Right renal cortex interstitium (tissue), 3 donors: ENCODE results near the gene GBA2. TPM values are rescaled to one million over a fixed set of nuclear protein-coding genes. Genes with fewer than 3 reads are reported as not detected.

Source experiments
- DNase-seq, 3 donors: peaks; one replicate each; pipeline ENCODE4 v3.0.0-alpha.2; 2013; ENCODE audit warnings: low read depth in 3 of 3, low spot score in 2 of 3
- polyA plus RNA-seq, 3 donors: library from polyadenylated mRNA; unstranded; fragments of 120-200 nt; gene quantifications; one replicate each; pipeline ENCODE4 v1.2.1, GENCODE V29; 2013; ENCODE audit not compliant: insufficient read length in 3 of 3

Gene GBA2
- polyA plus RNA-seq, 3 donors = 94.3 to 99.8 (median 96.1) TPM

DNA sequence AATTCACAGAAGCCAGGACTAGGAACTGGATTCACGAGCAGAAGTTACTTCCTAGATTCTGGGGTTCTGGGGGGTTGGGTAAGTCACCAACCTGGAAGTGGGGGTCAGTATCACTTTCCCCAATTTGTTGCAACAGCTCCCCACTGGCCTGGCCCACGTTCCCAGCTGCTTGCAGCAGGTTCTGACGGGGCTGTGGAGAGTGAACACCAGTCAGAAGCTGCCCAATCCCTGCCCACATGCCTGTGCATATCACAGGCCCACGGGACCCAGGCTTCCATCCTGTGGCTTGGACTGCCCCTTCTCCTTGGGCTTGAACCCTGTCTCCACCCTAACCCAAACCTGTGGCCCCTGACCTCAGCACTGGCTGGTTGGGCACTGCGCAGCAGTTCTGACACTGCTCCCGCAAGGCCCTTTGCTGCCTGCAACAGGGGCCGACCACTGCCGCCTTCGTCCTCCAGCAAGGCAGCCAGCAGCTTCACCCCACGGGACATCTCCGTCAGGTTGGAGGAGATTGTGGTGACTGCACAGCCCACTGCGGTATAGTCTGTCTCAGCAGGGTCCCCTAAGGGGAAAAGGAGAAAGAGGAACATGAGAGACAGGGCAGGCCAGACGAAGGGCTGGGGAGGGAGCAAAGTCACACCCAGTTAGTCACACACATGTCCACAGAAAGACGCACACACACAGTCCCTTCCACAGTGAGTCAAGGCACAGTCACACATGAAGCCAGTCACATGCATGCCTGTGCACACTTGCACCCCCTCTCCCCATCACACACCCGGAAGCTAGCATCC lies 30.1 kb downstream of the GBA2 start:
- no peak for DNase-seq

DNA sequence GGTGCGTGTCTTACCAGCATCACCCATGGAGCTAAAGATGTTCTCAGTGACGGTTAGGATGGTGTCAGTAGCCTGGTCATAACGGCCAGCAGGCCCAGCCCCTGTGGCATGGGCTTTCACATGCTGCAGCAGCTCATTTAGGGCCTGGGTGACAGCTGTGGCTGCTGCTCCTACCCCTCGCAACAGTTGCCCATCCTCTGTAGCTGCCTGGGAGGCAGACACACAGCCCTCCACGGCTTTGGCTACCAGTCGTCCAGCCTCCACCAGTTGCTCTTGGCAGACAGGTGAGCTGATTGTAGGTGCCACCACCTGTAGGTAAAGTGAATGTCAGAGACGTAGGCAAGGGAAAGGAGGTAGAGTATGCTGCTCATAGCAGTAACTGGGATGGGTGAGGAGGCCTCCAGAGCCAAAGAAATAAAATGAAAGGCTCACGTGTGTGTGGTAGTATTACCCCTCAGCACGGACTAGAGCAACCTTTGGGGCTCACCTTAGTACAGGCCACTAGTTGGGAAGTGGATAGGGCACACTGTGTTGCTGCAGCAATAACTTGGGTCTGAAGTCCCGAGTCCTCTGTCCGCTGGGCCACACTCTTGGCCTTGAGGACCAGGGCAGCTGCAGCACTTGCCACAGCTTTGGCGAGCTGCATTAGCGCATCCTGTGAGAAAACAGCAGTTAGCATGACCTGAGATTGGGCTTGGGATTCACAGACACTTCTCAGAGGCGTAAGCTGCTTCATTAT lies 31.7 kb downstream of the GBA2 start:
- no peak for DNase-seq

DNA sequence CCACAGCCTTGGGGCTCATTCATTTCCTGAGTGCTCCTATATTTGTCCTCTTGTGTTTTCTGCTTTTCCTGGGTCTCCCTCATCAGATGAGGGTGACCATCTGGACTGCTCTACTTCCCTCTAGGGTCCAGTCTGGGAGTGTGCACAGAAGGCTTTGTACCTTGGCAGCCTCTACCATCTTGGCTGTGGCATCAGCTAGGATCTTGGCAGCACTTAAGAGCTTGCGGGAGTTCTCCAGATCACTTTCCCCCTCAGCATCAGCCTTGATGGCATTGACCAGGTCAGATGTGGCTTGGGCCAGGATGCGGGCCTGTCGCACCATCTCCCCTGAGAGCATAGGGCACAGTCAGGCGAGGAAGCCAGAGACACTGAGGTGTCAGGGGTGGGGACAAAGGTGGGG lies 32.8 kb downstream of the GBA2 start:
- no peak for DNase-seq

DNA sequence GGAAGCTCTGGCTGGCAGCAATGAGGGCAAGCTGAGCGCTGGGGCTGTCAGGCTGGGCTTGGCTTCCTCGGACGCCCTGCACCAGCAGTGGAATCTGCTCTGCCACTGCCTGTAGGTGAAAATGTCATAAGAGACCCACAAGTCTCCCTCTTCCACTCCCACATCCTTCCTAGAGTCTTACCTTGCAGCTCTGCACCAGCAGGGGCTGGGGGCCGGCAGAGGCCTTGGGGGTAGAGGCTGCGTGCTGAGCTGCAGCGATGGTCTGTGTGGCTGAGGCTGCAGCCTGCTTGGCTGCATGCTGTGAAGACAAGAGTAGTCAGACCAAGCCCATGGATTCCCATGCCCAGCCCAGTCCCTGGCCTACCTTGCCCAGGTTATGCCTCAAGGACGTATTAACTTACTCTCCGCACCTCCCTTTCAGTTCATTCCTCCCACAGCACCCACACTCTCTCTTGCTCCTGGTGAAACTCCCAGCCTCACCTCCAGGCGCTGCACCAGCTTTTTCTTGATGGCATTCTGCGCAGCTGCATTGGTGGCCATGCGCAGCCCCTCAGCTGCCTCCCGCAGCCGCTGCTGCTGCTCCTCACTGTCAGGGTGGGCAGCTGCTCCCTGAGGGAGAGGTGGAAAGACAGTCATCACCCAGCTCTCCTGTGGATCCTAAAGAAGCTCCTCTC lies 34.3 kb downstream of the GBA2 start:
- no peak for DNase-seq

DNA sequence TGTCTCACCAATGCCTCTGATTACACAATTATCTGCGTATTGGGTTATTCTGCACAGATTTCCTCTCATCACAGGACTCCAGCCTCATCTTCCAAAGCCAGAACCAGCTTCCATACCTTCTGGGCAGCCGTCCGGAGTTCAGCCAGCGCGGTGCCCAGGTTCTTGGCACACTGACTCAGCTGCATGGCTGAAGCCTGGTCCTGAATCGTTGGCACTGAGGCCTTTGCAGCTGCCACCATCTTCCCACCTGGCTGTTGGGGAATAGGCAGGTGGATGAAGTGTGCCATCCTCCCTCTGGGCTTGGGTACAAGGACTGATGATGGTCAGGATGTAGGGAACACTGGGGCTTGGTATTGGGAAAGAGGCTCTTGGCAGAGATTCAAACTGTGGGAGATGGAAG lies 34.9 kb downstream of the GBA2 start:
- no peak for DNase-seq

DNA sequence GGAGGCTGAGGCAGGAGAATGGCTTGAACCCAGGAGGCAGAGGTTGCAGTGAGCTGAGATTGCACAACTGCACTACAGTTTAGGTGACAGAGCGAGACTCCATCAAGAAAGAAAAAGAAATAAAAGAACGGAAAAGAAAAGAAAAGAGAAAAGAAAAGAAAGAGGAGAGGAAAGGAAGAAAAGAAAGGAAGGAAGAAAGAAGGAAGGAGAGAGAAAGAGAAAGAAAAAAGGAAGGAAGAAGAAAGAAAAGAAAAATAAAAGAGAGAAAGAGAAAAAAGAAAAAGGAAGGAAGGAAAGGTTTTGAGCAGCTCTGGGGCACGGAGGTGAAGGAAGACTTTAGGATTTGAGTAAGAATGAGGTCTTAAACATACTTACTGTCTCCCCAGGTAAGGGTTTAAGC lies 35.5 kb downstream of the GBA2 start:
- no peak for DNase-seq

DNA sequence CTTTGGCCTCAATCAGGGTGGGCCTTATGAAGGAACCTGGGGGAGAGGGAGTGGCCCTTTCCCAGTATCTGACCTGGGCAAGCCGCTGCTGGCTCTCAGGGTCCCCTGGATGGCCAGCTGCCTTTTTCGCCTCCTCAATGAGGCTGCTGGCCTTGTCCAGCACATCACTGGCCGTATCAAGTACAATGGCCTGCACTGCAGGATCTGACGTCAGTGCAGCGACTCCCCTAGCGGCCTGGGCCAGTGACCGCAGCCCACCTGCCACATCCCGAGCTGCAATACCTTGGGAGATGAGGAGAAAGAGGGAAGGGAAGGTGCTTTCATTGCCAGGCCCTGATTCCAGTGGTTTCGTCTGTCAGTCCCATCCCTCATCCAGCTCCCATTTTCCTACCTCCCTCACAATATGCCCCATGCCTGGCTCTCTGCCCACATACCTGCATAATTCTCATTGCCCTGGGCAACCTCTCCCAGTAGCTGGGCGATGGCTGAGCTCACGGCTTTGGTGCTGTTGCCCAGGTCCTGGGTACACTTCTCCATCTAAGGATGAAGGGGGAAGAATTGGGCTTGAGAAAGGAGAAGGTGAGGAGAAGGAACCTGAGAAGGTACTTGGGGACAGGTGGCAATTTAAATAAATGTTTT lies 36.1 kb downstream of the GBA2 start:
- DNase-seq = no peak

DNA sequence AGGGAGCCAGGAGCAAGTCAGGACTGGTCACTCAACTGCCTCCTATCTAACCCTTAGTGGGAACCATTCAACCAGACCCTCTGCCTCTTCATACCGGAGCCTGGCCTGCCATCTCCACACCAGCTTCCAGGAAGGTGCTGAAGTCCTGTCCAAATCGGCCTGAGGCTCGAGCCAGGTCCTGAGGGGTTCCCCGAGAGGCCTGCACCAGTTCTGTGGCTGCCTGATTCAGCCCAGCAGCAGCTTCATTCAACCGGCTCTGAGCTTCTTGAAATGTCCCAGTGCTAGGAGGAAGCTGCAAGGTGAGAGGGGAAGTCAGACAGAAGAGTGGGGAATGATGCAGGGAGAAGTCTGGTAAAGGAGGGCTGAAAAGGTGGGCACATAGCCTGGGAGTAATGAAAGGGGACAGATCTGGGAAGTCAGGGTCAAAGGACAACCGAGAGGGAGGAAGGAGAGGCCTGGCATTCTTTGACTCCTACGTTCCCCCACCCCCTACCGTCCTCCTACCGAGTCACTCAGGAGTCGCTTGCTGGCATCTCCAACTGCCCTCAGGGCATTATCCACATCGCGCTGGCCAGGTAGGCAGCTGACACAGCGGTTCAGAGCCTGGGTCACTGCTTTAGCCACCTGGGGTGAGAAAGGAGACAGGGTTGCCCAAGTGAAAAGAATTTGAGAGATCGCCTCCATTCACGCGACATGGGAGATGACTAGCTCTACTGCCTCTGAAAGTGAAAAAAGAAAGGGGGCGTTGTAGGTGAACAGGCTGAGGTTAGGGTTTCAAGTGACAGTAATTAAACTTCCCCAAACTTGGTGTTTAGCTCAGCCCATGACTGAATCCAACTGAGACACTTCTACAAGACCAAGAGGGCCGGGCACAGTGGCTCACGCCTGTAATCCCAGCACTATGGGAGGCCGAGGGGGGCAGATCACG lies 37.3 kb downstream of the GBA2 start:
- DNase-seq = no peak

DNA sequence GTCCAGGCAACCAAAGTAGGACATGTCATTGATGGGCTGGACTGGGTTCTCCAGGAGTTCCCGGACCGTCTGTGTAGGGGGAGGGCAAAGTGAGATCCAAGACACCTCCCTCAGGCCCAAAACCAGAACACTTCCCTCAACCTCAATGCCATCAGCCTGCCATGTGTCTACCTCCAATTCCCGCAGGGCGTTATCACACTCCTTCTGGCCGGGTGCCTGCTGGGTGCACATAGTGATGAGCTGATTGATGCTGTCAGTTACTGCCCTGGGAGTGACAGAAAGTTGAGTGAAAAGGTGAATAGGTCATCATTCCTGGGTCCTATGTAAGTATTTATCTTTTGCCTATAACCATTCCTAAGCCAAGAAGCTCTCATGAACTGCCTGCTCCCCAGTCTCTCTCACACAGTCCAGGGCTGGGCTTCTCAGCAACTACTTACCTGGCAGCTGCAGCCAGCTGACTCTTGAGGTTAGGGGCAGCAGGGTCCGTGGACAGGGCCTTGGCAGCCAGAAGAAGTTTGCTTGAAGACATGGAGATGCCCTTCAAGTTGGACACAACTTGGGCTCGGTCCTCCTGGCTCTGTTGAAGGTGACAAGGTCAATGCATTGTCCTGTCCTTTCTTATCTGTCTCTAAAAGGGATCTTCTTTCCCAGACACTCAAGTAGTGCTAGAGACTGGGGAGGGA lies 38.1 kb downstream of the GBA2 start:
- DNase-seq = no peak

DNA sequence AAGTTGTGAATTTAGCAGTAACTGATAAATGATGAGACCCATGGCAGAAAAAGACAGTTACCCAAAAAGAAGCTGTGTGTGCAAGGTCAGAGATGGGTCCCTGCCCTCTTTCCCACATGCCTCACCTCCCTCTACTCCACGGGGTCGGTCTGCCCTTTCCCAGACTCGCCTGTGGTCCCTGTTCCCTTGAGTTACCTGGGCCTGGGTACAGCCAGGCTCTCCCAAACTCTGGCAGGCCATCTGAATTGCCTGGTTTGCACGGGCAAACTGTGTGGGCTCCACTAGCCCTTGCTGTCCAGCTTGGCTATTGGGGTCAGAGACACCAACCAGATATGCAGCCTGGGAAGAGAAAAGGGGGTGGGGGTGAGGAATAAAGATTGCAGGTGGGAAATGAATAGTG lies 40.9 kb downstream of the GBA2 start:
- no peak for DNase-seq

DNA sequence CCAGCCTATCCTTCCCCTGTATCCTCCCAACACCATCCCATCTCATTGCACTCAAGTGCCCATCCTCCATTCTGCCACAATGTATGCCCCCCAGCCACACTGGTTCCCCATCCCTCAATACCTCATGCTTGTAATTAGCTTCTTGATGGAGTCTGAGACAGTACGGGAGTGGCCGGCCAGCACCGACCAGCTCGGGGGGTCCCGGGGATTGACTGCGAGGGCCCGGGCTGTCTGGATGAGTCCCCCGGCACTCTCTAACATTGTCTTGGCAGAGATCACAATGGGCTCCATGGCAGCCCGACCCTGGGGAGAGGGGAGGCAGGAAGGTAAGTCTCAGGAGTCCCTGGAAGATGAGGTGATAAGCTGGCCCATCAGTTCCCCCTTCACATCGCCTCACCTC lies 42.1 kb downstream of the GBA2 start:
- no peak for DNase-seq

DNA sequence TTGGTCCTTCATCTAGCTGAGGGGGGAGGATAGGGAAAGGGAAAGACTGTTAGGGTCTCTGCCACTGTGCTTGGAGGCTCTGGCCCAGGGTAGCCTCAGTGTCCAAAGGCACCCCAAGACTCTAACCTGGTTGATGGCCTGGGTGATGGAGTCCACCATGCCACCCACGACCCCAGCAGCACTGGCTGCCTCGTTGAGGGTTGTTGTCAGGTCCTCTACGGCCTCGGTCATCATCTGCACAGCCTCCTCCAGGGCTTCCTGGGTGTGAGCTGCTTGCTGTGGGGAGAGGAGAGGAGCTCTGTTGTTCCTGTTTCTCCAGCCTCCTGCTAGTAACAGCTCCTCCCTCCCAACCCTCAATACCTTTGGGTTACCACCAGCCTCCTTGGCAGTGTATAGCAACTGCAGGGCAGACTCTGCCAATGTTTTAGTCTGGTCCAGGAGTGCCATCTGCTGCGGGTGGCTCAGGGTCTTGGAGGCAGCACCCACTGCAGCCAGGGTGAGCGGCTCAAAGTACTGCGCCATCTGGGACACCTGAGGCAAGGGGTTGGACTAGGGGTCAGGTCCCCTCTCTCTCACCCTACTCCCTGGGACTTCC lies 43.1 kb downstream of the GBA2 start:
- DNase-seq = no peak

DNA sequence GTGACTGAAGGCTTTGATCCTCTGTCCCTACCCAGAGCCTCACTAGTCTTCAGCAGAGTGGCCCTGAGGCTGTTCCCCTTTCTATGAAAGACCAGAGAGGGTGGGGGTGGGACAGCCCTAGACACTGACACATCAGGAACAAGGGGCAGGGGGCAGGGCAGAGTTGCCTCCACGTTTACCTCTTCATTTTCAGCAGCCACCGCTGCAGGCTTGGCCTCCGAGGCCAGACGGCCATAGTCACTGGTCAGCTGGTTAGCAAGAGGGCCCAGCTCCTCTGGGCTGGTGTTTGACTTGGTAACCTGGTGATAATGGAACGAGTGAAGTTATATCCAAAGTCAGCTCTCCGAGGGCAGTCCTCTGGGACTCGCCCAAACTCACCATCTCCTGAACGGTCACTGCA lies 43.7 kb downstream of the GBA2 start:
- DNase-seq = no peak

DNA sequence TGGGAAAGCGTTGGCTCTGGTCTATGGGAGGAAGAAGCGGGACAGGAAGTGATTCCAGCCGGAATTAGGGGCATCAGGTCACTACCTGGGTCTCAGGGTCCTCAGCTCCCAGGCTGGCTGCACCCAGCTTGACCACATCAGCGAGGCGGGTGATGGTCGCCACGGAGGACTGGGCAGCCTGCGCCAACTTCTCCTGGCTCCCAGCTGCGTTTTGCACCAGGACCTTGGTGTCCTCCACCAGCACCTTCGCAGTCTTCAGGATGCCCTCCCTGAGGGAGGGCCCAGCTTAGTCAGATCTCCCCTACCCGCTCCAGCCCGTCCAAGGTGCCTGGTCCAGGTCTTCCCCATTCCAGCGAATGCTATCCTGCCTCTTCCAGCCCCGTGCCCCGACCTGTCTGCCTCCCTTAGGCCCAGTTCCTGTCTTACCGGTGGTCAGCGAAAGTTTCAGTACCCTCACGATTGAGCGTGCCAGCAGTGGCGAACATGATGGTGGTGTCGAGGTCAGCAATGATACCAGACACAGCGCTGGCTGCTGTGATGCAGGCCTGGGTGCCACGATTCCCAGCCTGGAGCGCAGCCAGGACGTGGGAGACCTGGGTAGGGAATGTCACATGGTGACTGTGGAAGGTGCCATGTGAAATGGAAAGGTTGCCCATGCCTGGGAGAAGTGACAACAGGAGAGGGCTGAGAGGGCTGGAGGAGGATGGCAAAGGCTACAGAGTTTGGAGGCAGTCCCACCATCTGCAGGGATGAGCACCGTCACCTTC lies 44.9 kb downstream of the GBA2 start:
- DNase-seq = no peak

DNA sequence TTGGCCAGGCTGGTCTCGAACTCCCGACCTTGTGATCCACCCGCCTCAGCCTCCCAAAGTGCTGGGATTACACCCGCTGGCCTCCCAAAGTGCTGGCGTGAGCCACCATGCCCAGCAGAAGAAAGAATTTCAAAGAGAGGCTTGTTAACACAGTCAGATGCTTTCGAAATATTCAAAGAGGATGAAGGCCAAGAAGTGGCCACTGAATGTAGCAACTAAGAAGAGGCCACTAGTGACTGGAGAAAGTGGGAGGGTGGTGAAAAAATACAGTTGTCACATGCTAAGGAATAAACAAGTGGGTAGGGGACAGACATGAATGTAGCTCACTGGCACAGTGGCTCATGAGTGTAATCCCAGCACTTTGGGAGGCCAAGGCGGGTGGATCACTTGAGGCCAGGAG lies 46.3 kb downstream of the GBA2 start:
- no peak for DNase-seq

DNA sequence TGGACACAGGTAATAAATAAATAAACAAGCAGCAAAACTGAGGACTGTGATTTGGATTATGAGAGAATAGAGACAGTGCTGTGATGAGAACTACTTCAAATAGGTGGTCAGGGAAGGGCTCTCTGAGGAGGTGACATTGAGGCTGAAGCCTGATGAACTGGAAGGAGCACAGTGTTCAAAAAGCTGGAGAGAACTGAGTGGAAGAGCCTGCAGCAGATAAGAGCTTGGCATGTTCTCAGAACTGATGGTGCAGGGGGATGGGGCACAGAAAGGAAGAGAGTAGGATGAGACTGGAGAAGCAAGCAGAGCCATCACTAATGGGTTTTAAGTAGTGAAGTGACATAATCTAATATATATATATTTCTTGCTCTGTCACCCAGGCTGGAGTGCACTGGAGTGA lies 48.1 kb downstream of the GBA2 start:
- no peak for DNase-seq

DNA sequence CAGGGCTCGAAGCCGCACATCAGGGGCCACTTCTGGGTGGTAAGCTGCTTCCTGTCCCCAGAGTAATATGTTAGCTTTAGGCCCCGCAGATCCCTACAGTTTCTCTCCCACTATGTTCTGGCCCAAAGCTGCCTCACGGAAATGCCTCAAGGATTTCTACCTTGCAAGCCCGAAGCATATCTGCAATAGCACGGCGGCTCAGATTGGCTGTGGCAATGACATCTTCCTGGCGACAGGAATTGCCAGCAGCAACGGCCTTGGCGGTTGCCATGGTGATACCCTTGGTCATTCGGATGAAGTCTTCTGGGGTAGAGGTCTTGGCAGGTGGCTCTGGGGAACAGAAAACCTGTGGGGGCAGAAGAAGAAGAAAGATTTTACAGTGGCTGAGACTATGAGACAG lies 49.0 kb downstream of the GBA2 start:
- no peak for DNase-seq

DNA sequence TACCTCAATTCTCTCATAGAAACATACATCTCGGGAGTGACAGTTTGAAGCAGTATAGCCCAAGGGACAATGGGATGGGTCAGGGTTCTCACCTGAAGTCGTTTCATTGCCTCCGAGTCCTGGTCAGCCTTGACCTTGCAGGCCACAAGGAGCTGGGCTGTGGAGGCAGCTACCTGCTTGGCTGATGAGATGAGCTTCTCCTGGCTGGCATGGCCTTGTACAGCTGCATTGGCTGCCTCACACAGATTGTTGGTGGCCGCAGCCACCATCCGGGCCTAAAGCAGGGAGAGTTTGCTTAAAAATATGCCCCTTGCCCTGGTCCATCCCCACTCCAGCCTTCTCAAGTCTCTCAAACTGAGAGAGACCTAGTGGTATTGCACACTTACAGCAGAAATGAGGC lies 50.8 kb downstream of the GBA2 start:
- DNase-seq = no peak

DNA sequence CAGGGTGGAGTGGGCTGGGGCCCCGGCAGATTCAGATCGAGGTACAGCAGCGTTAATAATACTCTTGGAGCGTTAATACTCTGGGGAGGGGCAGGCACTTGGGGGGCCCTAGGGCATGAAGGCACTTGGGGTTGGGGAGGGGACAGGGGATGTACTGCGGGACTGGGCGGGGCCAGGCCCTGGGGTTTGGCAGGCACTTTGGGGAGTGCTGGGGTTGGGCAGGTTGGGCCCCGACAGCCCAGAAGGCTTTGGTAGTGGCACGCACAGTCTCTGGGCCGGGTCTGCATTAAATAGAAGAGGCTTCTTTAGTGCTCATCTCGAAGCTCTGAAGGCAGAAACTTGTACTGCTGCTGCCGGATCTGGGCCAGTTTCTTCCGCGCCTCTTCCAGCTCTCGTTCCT lies 51.5 kb downstream of the GBA2 start:
- no peak for DNase-seq
